ENCODE results near the gene AHI1. TPM values are rescaled to one million over a fixed set of nuclear protein-coding genes. Genes with fewer than 3 reads are reported as not detected.

The AHI1 gene
- total RNA-seq, 1 donor from 2014 or later: 5.4 TPM

DNA sequence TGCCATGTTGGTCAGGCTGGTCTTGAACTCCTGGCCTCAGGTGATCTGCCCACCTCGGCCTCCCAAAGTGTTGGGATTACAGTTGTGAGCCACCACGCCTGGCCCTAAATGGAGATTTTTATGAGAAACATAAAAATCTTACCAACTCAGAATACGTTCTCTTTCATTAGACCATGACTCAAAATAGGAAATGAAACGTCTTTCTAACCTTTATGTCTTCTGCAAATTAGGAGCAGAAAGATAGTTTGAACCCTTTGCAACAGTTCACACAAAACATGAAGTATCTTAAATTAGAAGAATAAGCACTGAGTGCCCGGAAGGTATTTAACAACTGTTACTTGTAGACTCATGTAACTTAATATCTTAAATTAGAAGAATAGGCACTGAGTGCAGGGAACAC, 48.3 kb downstream of the AHI1 start:
- Histone ChIP-seq H3K4me1 (no peaks in the 10 kb centered on the region), H3K9me3 (no peaks in the 10 kb centered on the region), H3K27ac (no peak overlapping the region), H3K27me3 (no peaks in the 10 kb centered on the region), H3K4me3 (no peak overlapping the region), H3K36me3 (peaks cover 12 to 32% of the 10 kb centered on the region in 2 donors)
- DNase-seq (ENCODE audit: low spot score in 2 of 2): no peak
- intact Hi-C loops (cut with DNase I): no loop called here
- no peak for TF ChIP-seq CTCF (IDR thresholded peaks at IDR 0.05)

- no peak for DNase-seq (ENCODE audit: low spot score in 2 of 2)
- TF ChIP-seq CTCF (IDR thresholded peaks at IDR 0.05): no peak
- no peak overlapping the region for H3K27ac ChIP-seq
- intact Hi-C loops (cut with DNase I): no loop called here
- H3K27me3 ChIP-seq: no peaks in the 10 kb centered on the region
- H3K36me3 ChIP-seq: peaks cover 20 to 32% of the 10 kb centered on the region in 2 donors
- no peak overlapping the region for H3K4me3 ChIP-seq
- no peaks in the 10 kb centered on the region for H3K9me3 ChIP-seq
- H3K4me1 ChIP-seq: no peaks in the 10 kb centered on the region
Observed at GRCh38 chr6:135440087-135440792, 57.3 kb downstream of the AHI1 start.

DNA sequence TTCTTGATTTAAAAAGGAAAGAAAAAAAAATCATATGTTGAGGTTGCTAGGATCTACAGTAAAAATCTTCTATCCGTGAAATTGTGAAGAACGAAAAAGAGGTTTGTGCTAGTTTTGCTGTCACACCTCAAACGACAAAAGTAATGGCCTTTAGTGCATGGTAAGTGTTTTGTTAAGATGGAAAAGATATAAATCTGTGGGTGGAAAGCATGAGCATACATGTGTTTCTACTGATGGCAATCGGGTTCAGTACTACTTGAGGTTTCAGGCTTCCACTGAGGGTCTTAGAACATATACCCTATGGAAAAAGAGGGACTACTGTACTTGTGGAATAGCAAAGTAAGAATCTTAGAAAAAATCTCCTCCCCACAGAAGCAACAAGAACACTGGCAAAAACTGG, 58.0 kb downstream of the AHI1 start:
- Histone ChIP-seq H3K9me3 (no peaks in the 10 kb centered on the region), H3K27ac (no peak overlapping the region), H3K4me1 (no peaks in the 10 kb centered on the region), H3K36me3 (peaks cover 20 to 39% of the 10 kb centered on the region in 2 donors), H3K4me3 (no peak overlapping the region), H3K27me3 (no peaks in the 10 kb centered on the region)
- intact Hi-C loops (cut with DNase I): no loop called here
- DNase-seq (ENCODE audit: low spot score in 2 of 2): no peak
- no peak for TF ChIP-seq CTCF (IDR thresholded peaks at IDR 0.05)

DNA sequence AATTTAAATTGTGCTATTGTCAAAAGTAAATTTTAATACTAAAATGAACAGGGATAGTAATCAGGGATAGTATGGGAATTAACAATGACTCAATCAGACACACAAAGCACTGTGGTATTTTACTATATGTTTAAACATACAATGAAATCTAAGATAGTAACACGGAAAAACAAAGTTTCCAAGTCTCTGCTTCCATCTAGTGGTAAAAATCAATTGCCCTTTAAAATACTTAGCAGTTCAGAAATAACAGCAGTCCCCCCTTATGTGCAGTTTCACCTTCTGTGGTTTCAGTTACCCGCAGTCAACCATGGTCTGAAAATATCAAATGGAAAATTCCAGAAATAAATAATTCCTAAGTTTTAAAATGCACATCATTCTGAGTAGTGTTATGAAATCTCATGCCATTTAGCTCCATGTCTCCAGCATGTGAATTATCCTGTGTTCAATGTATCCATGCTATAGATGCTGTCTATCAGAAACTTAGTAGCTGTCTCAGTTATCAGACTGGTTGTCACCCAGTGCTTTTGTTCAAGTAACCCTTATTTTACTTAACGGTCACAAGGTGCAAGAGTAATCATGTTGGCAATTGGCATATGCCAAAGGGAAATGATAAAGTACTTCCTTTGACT, 58.5 kb downstream of the AHI1 start:
- H3K4me3 ChIP-seq: no peak overlapping the region
- no peak for DNase-seq (ENCODE audit: low spot score in 2 of 2)
- no peak for TF ChIP-seq CTCF (IDR thresholded peaks at IDR 0.05)
- no peaks in the 10 kb centered on the region for H3K4me1 ChIP-seq
- no peaks in the 10 kb centered on the region for H3K9me3 ChIP-seq
- H3K27me3 ChIP-seq: no peaks in the 10 kb centered on the region
- H3K27ac ChIP-seq: no peak overlapping the region
- H3K36me3 ChIP-seq: peaks cover 20 to 42% of the 10 kb centered on the region in 2 donors
- intact Hi-C loops (cut with DNase I): no loop called here

DNA sequence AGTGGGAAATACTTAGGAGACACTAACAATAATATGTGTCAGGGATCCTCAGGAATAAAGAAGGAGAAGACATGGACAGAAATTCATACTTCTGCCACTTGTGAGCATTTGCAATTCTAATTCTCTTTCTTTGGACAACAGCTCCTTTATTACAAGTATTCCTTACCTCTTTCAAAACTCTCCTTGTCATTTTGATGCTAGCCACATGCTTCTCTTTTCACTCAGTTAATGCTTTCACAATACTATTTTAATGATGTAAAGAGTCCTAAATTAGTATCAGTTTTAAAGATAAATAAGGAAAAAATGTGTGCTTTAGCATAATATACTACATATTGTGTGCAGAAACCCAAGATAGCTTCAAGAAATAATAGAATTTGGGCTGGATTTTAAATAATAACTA, 62.5 kb downstream of the AHI1 start:
- Histone ChIP-seq H3K27ac (no peak overlapping the region), H3K36me3 (peaks cover 17 to 44% of the 10 kb centered on the region in 2 donors), H3K4me1 (no peaks in the 10 kb centered on the region), H3K27me3 (no peaks in the 10 kb centered on the region), H3K4me3 (no peak overlapping the region), H3K9me3 (no peaks in the 10 kb centered on the region)
- intact Hi-C loops (cut with DNase I): no loop called here
- no peak for TF ChIP-seq CTCF (IDR thresholded peaks at IDR 0.05)
- no peak for DNase-seq (ENCODE audit: low spot score in 2 of 2)

Measured in ascending aorta (tissue), 2 donors.